T-helper 9 cell (primary cell): ENCODE results near the gene TRAPPC6A.

Source experiments
- DNase-seq: peaks from one replicate; pipeline ENCODE4 v3.0.0-alpha.2; 2020

Gene TRAPPC6A

DNA sequence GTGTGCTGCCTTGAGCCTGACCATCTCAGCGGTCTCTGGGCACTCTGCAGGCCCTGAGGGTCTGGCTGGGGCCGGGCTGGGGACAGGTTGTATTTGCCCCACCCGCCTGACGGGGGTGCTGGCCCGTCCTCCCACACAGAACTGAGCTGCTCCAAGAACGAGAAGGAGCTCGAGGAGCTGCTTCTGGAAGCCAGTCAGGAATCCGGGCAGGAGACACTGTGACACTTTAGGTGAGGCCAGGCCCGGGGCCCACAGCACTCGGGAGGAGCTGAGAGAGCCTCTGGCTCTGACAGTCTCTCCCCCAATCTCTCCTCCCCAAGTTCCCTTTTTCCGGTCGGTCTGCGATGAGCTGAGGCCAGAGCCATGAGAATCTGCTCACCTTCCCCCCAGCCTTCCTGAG, 31.8 kb downstream of the TRAPPC6A start:
- DNase-seq = no peak

DNA sequence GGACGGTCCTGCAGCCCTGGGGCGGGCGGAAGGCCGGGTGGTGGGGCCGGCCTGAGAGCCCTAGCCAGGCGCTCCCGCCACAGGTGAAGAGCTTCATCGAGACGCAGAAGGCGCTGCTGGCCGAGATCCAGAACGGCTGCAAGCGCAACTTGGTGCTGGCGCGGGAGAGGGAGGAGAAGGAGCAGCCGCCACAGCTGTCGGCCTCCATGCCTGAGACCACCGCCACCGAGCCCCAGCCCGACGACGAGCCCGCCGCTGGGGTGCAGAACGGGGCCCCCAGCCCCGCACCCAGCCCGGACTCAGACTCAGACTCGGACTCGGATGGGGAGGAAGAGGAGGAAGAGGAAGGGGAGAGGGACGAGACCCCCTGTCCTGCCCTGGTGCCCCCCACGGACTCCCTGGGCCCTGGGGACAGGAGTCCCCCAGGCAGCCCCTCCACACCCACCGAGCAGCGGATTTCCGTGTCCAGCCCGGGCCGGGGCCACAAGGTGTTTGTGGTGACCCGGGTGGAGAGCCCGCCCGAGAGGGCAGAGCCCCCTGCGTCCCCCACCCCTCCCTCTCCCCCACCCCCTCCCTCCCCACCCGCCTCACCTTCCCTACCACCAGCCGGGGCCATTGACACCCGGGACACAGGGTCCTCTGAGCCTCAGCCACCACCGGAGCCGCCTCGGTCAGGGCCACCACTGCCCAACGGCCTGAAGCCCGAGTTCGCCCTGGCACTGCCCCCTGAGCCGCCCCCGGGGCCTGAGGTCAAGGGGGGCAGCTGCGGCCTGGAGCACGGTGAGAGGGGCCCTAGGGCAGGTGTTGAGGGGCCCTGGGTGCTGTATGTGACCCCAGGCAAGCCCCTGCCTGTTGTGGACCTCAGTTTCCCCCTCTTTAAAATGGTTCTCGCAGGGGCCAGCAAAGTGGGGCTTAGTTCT, 32.5 kb downstream of the TRAPPC6A start:
- no peak for DNase-seq

DNA sequence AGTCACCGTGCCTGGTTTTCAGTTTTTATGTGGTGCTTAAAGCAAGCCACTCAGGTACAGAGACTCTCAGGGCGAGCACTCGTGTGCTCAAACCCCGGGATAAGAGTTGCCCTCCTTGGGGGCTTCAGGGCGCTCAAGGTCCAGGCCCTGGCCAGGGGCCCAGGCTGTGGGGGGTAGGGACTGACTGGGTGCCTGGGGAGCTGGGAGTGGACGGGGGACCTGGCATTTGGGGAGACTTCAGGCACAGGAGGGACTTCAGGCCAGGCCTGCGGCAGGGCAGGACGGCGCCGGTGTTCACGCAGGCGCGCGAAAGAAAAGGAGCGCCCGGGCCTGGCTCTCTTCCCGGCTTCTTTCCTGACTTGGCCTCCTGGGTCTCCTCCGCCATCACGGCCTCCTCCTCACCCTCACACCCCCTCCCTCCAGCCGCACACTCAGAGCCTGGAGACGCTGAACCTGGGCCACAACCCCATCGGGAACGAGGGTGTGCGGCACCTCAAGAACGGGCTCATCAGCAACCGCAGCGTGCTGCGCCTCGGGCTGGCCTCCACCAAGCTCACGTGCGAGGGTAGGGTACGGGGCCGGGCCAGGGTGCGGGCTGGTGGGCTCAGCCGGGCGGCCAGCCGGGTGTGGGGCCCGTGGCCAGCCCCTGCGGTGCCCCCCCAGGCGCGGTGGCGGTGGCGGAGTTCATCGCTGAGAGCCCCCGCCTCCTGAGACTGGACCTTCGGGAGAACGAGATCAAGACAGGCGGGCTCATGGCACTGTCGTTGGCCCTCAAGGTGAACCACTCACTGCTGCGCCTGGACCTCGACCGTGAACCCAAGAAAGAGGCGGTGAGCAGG, 33.4 kb downstream of the TRAPPC6A start:
- no peak for DNase-seq

DNA sequence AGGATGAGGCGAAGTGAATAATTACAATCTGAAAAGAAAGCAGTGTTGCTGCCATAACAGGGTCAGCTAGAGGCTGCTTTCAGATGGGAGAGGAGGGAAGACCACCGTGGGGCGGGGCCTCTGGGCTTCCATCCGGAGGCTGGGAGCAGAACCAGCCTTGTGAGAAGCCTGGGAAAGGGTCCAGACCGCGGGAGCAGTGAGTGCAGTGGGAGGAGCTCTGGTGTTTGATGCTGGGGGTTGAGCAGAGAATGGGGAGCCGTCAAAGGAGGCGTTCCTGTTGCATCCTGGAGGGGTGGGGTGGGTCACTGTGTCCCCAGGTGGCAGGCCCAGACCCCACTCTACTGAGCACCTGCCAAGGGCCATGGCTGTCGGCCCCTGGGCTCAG, 35.3 kb downstream of the TRAPPC6A start:
- no peak for DNase-seq

DNA sequence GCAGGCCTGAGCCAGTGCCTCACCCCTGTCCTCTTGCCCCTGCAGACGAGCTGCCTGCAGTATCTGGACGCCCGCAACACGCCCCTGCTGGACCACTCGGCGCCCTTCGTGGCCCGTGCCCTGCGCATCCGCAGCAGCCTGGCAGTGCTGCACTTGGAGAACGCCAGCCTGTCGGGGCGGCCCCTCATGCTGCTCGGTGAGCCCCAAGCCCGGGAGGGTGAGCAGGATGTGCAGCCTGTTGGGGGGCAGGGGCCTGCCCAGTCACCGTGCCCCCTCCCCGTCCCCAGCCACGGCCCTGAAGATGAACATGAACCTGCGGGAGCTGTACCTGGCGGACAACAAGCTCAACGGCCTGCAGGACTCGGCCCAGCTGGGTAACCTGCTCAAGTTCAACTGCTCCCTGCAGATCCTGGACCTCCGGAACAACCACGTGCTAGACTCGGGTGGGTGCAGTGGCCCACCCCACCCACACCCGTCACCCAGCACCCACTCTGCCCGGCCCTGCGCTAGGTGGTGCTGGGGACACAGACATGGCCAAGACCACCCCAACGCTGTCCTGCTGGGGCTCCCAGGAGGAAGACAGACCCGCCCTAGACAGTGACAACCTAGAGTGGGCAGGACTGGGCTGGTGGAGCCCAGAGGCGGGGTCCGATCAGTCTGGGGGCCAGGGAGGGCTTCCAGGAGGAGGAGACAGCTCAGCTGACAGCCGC, 35.9 kb downstream of the TRAPPC6A start:
- DNase-seq = no peak

DNA sequence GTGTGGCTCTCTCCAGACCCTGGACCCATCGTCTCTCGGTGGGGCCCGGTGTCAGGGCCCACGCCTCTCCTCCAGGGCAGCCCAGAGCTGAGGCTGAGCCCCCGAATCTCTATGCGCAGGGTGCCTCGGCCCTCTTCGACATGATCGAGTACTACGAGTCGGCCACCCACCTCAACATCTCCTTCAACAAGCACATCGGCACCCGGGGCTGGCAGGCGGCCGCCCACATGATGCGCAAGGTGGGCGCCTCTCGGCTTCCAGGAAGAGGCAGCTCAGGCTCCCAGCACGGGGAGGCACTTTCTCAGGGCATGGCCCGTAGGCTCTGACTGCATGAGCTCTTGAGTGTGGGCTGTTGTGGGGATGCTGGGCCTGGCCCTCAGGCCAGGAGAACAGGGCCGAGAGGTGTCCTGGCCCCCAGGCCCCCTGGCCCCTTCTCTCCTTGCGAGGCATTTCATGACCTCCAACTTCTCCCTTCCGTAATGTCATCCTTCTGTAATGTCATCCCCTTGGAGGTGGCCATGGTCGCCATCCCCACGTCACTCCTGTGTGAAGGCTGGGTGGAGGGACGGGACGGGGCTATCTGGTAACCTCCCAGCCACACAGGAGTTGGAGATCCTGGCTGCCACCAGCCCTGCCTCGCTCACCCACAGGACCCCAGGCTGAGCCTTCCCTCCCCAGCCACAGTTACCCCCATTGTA, 36.7 kb downstream of the TRAPPC6A start:
- DNase-seq = no peak

DNA sequence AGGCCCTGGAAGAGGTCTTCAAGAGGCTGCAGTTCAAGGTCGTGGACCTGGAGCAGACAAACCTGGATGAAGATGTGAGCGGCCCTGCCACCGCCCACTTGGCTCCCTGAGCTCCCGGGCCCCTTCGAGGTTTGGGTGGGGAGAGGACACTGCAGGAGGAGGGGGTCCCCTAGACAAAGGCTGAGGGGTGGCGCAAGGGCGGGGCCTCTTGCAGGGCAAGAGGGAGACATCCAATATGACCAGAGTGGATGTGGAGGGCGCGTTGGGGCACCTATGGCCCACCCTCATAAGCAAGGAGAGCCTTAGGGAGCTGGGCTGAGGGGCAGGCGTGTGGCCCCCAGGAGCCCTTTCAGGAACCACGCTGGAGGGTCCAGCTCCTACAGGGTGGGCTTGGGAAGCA, 37.5 kb downstream of the TRAPPC6A start:
- no peak for DNase-seq

DNA sequence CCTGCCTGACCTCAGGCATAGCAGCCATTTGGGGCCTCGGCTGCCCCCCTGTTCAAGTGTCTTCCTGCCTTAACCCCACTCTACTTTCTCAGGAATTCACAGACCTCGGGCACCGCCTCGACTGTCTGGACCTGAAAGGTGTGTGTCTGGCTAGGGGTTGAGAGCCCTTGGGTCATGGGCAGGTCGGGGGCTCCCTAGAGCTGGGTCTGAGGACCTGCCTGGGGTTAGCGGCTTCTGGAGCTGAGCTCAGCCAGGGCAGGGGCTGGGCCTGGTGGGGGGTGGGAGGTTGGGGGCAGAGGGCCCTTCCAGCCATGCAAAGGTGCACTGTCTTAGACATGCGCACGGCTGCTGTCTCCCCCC, 37.9 kb downstream of the TRAPPC6A start:
- DNase-seq = no peak

DNA sequence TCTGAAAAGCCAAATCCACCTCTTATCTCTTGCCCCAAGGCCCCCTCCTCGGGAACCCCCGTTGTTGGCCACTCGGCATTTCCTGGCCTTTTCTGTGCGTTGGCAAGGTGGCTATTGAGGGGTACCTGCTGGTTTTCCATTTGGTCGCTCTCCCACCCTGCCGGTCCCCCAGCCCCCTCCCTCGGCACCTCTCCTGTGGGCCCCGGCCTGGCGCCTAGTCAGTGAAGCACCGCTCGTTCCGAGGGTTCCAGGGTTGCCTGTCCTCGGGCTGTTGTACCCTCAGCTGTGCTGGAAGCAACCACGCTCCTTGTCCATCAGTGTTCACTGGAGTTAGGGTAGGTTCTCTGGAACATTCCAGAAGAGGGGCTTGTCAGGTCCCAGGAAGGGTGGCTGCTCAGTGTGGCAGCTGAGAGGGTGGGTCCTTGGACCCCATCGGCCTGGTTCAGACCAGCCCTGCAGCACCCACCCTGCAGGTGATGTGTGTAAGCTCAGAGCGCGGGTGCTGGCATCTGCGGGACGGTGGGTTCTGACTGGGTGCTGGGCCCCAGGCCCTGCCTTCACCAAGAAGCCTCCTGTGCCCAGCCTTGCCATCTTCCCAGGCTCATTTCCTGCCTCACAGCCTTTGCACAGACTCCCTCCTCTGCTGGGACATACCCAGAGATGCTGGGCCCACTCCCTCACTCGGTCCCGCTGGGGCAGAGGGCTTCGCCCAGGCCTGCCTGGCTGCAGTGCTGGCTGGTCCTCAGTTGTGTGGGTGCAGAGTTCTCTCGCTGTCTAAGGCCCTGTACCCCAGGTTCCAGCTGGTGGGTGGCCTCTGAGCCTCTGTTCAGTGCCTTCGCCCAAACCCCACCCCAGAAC, 38.5 kb downstream of the TRAPPC6A start:
- no peak for DNase-seq

DNA sequence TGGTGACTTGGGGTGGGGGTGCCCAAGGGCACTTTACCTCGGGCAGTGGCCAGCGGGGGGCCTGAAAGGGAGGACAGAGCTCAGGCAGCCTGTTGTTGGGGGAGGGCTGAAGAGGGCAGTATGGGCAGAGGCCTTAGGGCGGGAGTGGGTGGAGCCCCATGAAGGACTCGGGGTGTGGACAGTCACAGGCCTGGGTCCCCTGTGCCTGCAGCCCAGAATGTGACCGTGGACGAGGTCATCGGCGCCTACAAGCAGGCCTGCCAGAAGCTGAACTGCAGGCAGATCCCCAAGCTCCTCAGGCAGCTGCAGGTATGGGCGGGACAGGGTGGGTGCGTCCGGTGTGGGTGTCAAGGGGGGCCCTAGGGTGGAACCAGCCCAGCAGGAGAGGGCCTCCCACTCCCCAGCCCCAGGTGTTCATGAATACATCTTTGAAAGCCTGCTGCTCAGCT, 39.7 kb downstream of the TRAPPC6A start:
- no peak for DNase-seq

DNA sequence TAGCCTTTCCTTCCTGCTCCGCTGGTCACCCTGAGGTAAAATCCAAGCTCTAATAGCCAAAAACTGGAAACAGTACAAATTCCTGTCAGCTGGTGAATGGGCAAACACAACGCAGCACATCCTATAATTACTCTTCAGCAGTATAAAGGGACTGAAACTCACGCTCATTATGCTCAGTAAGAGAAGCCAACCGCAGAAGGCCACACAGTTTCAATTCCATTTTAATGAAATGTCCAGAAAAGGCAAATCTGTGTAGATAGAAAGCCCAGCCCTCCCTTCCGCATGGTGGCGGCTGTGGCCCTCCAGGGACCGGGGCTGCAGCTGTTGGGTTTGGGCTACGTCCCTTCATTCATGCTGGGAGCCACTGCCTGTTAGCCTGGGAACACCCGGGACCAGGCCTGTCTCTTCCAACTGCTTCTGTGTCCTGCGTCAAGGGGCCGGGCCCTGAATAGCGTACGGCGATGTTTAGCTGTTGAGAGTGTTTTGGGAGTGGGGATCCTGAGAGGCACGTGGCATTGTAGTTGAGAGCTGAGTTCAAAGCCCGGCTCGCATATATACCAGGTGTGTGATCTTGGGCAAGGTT, 40.8 kb downstream of the TRAPPC6A start:
- no peak for DNase-seq

DNA sequence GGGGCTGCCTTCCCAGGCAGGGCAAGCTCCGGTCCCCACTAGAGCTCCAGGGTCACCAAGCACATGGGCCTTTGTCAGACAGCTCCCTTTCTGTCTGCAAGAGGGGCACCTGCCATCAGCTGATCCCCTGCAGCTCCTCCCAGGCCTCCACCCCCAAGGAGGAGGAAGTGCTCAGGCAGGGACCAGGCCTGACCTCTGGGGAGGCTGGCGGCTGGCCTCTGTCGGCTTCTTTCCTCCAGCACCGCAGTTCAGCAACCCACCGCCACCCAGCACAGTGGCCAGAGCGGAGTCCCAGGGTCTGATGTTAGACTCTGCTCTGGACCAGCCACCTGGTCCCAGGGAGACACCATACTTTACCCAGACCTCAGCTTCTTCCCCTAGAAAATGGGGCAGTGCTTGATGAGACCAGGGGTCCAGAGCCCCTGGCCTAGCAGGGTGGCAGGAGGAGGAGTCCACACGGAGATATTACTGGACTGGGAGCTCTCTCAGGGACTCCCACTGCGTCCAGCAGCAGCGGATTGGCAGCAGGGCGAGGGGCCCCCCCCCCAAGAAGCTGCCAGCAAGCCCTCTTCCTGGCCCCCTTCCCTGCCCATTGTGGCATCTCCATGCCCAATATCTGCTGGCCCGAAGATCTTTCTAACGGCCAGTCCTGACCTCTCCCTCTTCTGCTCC, 41.4 kb downstream of the TRAPPC6A start:
- DNase-seq = no peak

DNA sequence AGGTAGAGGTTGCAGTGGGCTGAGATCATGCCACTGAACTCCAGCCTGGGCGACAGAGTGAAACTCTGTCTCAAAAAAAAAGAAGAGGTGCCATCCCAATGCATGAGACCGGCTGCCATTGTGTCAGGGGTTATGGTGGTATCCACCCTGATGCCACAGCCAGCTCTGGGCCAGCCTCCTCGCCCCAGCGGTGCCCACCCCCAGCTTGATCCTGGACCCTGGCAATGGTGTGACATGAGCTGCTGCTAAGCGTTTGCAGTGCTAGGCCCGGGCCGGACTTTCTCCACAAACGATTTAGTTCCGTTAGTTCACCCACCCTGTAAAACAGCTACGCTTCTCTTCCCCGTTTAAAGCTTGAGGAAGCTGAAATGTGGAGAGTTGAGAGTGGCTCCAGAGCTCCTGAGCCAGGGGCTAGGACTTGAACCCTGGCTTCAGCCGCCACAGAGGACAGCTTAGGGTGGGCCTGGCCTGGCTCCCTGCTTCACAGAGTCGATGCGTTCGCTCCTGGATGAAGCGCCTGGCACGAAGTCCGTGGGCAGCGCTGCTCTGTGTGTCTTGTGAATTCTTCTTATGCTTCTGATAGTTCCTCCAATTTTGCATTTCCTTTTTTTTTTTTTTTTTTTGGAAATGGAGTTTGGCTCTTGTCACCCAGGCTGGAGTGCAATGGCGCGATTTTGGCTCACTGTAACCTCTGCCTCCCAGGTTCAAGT, 42.7 kb downstream of the TRAPPC6A start:
- no peak for DNase-seq

DNA sequence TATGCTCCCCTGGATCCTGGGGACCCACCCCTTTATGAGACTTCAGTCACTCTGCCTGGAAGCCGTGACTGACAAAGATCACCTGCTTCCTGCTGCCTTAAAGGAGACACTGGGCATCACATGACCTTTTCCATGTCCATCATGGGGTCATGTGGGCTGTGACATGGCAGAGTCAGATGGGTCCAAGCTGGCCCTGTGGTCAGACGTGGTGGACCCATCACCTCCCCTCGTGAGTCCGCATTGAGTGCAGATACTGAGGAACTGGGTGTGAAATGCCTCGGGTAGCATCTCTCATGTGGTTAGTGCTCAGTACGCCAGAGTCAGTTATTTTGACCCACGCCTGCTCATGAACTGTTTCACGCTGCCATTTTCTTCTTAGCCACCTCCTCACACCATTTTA, 44.4 kb downstream of the TRAPPC6A start:
- DNase-seq = no peak

DNA sequence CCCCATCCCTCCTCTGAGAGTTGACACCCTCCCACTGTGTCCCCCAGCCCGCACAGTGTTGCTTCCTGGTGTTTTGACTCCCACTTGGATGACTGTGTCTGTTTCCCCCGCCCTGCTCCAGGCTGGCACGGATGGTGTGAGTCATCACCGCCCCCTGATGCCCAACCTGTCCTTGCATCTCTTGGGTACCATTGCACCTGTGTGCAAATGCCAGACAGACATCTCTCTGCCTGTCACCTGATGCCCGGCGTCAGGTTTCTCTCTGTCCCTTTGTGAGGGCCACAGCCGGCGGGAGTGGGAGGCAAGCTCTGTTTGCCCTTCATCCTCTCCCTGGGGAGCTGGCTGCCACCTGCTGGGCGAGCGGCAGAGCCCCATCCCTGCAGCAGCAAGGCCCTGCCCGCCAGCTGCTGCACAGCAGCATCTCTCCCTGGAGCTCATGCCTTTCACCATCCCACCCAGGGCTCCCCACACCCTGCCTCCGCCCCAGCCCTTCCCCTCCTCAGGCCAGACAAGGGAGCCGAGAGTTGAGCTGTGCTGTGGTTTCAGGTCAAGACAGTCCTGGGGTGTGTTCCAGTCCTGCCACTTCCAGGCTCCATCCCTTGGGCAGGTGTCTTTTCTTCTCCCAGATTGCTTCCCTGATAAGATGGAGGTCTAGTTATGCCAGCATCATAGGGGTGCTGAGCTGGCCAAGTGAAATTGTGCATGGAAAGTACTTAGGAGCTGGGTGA, 47.0 kb downstream of the TRAPPC6A start:
- no peak for DNase-seq

DNA sequence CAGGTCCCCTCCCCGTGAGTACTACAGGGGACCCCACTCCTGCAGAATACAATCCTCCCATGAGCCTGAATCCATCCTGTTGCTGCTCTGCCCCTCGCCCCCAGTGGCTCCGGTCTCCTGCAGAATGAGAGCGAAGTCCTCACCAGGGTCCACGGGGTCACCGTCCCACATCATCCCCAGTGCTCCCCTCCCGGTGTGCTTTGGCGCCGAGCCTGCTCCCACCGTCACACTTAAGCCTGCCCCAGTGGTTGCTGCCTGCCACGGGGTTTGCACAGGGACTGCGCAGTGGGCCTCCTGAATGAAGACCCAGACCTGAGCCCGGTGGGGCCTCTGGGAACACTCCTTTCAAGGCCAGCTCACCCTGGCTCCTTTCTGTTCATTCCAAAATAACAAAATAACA, 47.8 kb downstream of the TRAPPC6A start:
- no peak for DNase-seq

DNA sequence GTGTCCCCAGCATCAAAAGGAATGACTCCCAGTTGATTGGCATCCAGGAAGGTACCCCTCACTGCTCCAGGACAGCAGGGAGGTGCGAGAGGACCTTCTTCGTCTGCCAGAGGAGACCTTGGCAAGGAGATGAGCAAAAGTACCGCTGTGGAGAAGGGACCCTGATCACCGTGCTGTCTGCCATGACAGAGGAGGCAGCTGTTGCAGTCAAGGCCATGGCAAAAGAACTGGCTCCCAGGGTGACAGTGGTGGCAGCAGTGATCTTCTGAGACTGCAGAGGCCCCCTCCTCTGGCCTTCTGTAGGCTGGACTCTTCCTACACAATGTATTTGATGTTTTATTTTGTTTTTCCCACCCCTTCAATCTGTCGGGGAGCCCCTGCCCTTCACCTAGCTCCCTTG, 49.2 kb downstream of the TRAPPC6A start:
- no peak for DNase-seq

DNA sequence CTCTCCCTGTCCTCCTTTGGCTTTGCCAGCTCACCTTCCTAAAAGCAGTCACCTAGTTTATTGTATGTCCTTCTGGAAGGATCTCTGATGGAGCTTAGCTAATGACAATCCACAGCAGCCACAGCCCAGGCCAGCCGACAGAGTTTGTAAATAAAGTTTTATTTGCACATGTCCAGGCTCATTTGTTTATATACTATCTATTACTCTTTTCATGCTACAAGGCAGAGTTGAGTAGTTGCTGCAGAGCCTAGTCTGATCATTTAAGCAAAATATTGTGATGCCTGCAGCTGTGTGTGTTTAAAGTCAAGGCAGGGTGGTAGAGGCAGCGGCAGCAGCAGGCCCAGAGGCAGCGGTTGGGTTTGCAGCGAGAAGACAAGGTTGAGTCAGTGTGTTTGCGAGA, 49.9 kb downstream of the TRAPPC6A start:
- no peak for DNase-seq

DNA sequence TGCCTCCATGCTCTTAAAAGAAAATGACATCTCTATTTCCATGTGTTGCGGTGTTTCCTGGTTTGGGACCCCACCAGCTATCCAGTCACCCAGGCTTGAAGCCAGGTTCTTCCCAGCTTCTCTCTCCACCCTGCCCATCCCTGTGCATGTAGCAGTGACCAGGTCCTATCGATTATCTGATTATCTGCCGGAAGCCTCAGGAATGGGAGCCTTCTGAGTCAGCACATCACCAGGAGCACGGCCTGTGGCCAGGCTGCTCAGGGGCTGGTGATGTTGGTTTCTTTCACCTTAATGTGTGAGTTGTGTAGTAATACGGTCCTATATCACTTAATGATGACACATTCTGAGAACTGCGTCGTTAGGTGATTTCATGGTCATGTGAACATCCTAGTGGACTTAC, 51.4 kb downstream of the TRAPPC6A start:
- no peak for DNase-seq
